Vagina (tissue), 2 donors: ENCODE measurements around the gene RHOA. TPM values are rescaled to one million over a fixed set of nuclear protein-coding genes. Genes with fewer than 3 reads are reported as not detected.
A peak's percentile ranks its signal among the peaks of the same experiment; 100 is the strongest.
"Not testable (repeated sequence)": the region's sequence is repeated elsewhere in the genome, so short reads cannot be mapped to it uniquely, and the experiment has no call there.

ENCODE experiments used
- DNase-seq, 2 donors: peaks; one replicate each; pipeline ENCODE4 v3.0.0-alpha.2; 2017; ENCODE audit errors: extremely low spot score in 2 of 2
- H3K27ac ChIP-seq: fragments of 200-600 bp; sonication (generic); one replicate; pipeline ENCODE4 v1.5.1; 2019
- H3K27me3 ChIP-seq: fragments of 200-600 bp; sonication (generic); one replicate; pipeline ENCODE4 v1.5.1; 2019
- H3K36me3 ChIP-seq, 2 donors: fragments of 200-600 bp; sonication (generic); one replicate each; pipeline ENCODE4 v1.5.1; 2017 to 2019
- H3K4me1 ChIP-seq: fragments of 200-600 bp; sonication (generic); one replicate; pipeline ENCODE4 v1.5.1; 2019
- H3K4me3 ChIP-seq, 2 donors: fragments of 200-600 bp; sonication (generic); 1 replicate in 1 of 2; 2 replicates in 1 of 2; pipeline ENCODE4 v1.5.1; 2016 to 2019
- H3K9me3 ChIP-seq: fragments of 200-600 bp; sonication (generic); one replicate; pipeline ENCODE4 v1.5.1; 2019
- CTCF ChIP-seq, 3 experiments: fragments of 450-650 bp in 2 of 3; fragments of 200-600 bp in 1 of 3; sonication (generic) in 1 of 3; IDR thresholded peaks; one replicate each; pipeline ENCODE4 v1.5.1; 2017 to 2019; ENCODE audit warnings: antibody characterized with exemption in 3 of 3, mild to moderate bottlenecking in 2 of 3, moderate library complexity in 2 of 3
- POLR2A ChIP-seq, 2 donors: fragments of 450-650 bp; IDR thresholded peaks; one replicate each; pipeline ENCODE4 v1.6.1; 2017; ENCODE audit warnings: antibody characterized with exemption in 2 of 2, mild to moderate bottlenecking in 2 of 2, moderate library complexity in 2 of 2
- POLR2AphosphoS5 ChIP-seq, 2 donors: sonication (generic); formaldehyde crosslinking; IDR thresholded peaks; one replicate each; pipeline ENCODE4 v1.9.0; 2017; ENCODE audit warnings: antibody characterized with exemption in 2 of 2, mild to moderate bottlenecking in 2 of 2, low read depth in 1 of 2; ENCODE audit not compliant: insufficient read depth in 1 of 2
- intact Hi-C: fragments of 100-400 bp; cut with DNase I; formaldehyde crosslinking; loops from one replicate; pipeline ENCODE4 v1.15.1; 2023
- total RNA-seq: library from RNA; depleted of rRNA; stranded (reverse); fragments of >200 nt; gene quantifications from one replicate; pipeline ENCODE4 v1.2.3, GENCODE V29; 2016

The RHOA gene
- total RNA-seq, 1 donor from 2014 or later = 377 TPM

GRCh38 chr3:49370585-49371290 is 41.0 kb downstream of the RHOA start:
- H3K9me3 ChIP-seq = no peaks in the 10 kb centered on the region
- no peaks in the 10 kb centered on the region for H3K4me1 ChIP-seq
- no peak for DNase-seq
- H3K36me3 ChIP-seq = peaks cover 0 to 69% of the 10 kb centered on the region in 2 donors
- H3K27me3 ChIP-seq = no peaks in the 10 kb centered on the region
- no peak overlapping the region for H3K27ac ChIP-seq
- intact Hi-C loops = no loop called here
- TF ChIP-seq POLR2AphosphoS5 (IDR thresholded peaks at IDR 0.05; ENCODE audit: insufficient read depth in 1 of 2, low read depth in 1 of 2) = no peak
- TF ChIP-seq CTCF (IDR thresholded peaks at IDR 0.05) = no peak
- TF ChIP-seq POLR2A (IDR thresholded peaks at IDR 0.05) = no peak
- no peak overlapping the region for H3K4me3 ChIP-seq

DNA sequence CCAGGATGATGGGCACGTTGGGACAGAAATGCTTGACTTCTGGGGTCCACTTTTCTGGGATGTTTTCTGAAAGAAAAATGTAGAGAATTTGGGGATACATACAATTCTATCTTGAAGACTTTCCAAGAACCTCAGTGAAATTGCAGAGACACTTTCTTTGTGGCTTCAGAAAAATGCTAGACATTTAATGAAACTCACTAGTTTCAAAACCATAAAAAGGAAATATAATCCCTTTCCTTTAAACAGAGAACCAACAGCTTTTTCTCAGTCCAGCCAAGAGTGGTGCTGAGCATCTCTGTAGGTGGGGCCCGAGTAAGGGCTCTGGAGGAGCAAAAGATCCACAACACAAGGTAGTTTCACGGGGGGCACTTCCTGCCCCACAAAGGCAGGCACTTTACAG is 49.2 kb downstream of the RHOA start:
- Histone ChIP-seq H3K36me3 (peaks cover 0 to 59% of the 10 kb centered on the region in 2 donors), H3K9me3 (no peaks in the 10 kb centered on the region), H3K27ac (no peak overlapping the region), H3K4me1 (peaks cover 14% of the 10 kb centered on the region), H3K27me3 (no peaks in the 10 kb centered on the region), H3K4me3 (no peak overlapping the region)
- TF ChIP-seq CTCF (IDR thresholded peaks at IDR 0.05) = no peak
- TF ChIP-seq POLR2A (IDR thresholded peaks at IDR 0.05) = no peak
- TF ChIP-seq POLR2AphosphoS5 (IDR thresholded peaks at IDR 0.05; ENCODE audit: insufficient read depth in 1 of 2, low read depth in 1 of 2) = no peak
- no peak for DNase-seq
- intact Hi-C loops = no loop called here

- H3K4me3 ChIP-seq = no peak overlapping the region
- no peaks in the 10 kb centered on the region for H3K9me3 ChIP-seq
- no peak overlapping the region for H3K27ac ChIP-seq
- H3K36me3 ChIP-seq = peaks cover 0 to 44% of the 10 kb centered on the region in 2 donors
- H3K4me1 ChIP-seq = peaks cover 37% of the 10 kb centered on the region
- intact Hi-C loops = loop anchor here (5.0 kb wide), 1 partner anchor 48 kb away; no protein-coding TSS in a partner anchor
- no peak for DNase-seq
- TF ChIP-seq POLR2A (IDR thresholded peaks at IDR 0.05) (no peak), POLR2AphosphoS5 (IDR thresholded peaks at IDR 0.05; ENCODE audit: insufficient read depth in 1 of 2, low read depth in 1 of 2) (no peak), CTCF (IDR thresholded peaks at IDR 0.05) (no peak)
- H3K27me3 ChIP-seq = no peaks in the 10 kb centered on the region
These were observed 52.2 kb downstream of the RHOA start for GRCh38 chr3:49359623-49360022.

DNA sequence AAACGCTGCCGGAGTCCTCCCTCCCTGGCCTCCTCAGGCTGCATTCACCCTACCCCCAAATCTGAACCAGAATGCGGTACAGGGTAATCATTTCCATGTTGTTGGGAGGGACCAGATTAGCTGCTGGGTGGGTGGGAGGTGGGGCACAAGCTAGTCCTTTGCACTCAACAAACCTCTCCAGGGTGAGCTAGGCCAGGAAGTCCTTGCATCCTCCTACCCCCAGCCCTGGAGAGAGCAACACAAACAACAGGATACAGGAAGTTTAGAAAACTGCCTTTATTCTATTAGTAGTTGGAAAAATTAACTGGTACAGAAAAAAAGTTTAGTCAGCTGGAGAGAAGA is 52.9 kb downstream of the RHOA start:
- peaks cover 0 to 44% of the 10 kb centered on the region in 2 donors for H3K36me3 ChIP-seq
- TF ChIP-seq POLR2A (IDR thresholded peaks at IDR 0.05) = no peak
- no peak for TF ChIP-seq POLR2AphosphoS5 (IDR thresholded peaks at IDR 0.05; ENCODE audit: insufficient read depth in 1 of 2, low read depth in 1 of 2)
- no peak for TF ChIP-seq CTCF (IDR thresholded peaks at IDR 0.05)

GRCh38 chr3:49358217-49358883 is 53.4 kb downstream of the RHOA start, which contains the start of gene GPX1:
Gene GPX1, minus strand, starts transcription at chr3:49358353. Its CDS starts 75 bp downstream, at chr3:49358278.
- Histone ChIP-seq H3K36me3 (peaks cover 0 to 44% of the 10 kb centered on the region in 2 donors), H3K4me1 (peaks cover 42% of the 10 kb centered on the region), H3K27me3 (no peaks in the 10 kb centered on the region), H3K4me3 (peak within 1 kb of the TSS; percentile 78 to 89), H3K9me3 (no peaks in the 10 kb centered on the region), H3K27ac (peak within 1 kb of the TSS; percentile 91)
- peak in 1 of 2 donors; percentile 96 for DNase-seq
- TF ChIP-seq POLR2A (IDR thresholded peaks at IDR 0.05) = peak in 1 of 2 donors; percentile 95
- peak; percentile 98 for TF ChIP-seq POLR2AphosphoS5 (IDR thresholded peaks at IDR 0.05; ENCODE audit: insufficient read depth in 1 of 2, low read depth in 1 of 2)
- no peak for TF ChIP-seq CTCF (IDR thresholded peaks at IDR 0.05)
- intact Hi-C loops = loop anchor here (5.0 kb wide), 1 partner anchor 49 kb away; no protein-coding TSS in a partner anchor

More for the DNA sequence above, 52.9 kb downstream of the RHOA start:
- DNase-seq = no peak
- H3K4me1 ChIP-seq = peaks cover 37% of the 10 kb centered on the region
- no peaks in the 10 kb centered on the region for H3K27me3 ChIP-seq
- intact Hi-C loops = loop anchor here (5.0 kb wide), 1 partner anchor 48 kb away; no protein-coding TSS in a partner anchor
- no peaks in the 10 kb centered on the region for H3K9me3 ChIP-seq
- peak overlapping the region; percentile 78 to 89 for H3K4me3 ChIP-seq
- peak overlapping the region; percentile 91 for H3K27ac ChIP-seq

DNA sequence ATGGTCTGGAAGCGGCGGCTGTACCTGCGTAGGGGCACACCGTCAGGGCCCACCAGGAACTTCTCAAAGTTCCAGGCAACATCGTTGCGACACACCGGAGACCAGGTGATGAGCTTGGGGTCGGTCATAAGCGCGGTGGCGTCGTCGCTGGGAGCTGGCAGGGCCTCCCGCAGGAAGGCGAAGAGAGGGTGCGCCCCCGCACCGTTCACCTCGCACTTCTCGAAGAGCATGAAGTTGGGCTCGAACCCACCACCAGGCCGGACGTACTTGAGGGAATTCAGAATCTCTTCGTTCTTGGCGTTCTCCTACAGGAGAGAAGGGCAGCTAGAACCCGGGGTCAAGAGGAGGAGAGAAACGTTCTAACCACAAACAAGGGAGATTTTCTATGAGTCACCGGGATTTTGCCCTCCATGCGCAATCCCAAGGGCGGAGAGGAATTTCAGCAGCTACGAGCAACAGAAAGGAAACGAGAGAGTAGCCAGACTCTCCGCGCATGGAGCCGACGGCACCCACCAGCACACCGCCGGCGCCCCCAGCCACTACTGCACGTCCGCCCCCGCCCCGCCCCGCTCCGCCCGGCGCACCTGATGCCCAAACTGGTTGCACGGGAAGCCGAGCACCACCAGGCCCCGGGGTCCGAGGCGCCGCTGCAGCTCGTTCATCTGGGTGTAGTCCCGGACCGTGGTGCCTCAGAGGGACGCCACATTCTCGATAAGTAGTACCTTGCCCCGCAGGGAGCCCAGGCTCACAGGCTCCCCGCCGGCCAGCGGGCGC is 54.1 kb downstream of the RHOA start:
- peaks cover 0 to 41% of the 10 kb centered on the region in 2 donors for H3K36me3 ChIP-seq
- intact Hi-C loops = loop anchor here (5.0 kb wide), 1 partner anchor 50 kb away; no protein-coding TSS in a partner anchor
- not testable (repeated sequence) for H3K9me3 ChIP-seq, DNase-seq, H3K27me3 ChIP-seq
- H3K27ac ChIP-seq = peak overlapping the region; percentile 91
- peak overlapping the region; percentile 78 to 89 for H3K4me3 ChIP-seq
- peaks cover 49% of the 10 kb centered on the region for H3K4me1 ChIP-seq
